Omental fat pad (tissue), 4 donors: ENCODE data around the gene PALD1. TPM values are rescaled to one million over a fixed set of nuclear protein-coding genes. Genes with fewer than 3 reads are reported as not detected.

Experiments used
- ATAC-seq: fragments of 150-250 bp; one replicate; pipeline ENCODE4 v1.9.1; 2016; ENCODE audit warnings: mild to moderate bottlenecking, moderate library complexity; ENCODE audit not compliant: low FRiP score
- DNase-seq: peaks from one replicate; pipeline ENCODE4 v3.0.0-alpha.2; 2019; ENCODE audit warnings: low spot score
- total RNA-seq, 4 donors: library from RNA; depleted of rRNA; stranded (reverse); fragments of >200 nt; gene quantifications; one replicate each; pipeline ENCODE4 v1.1.0, GENCODE V29; 2016
- TF ChIP-seq, protein P1 (sequence below), 3 donors: fragments of 450-650 bp; IDR thresholded peaks; one replicate each; pipeline ENCODE4 v1.5.1; 2016 to 2017; ENCODE audit warnings: antibody characterized with exemption in 3 of 3, mild to moderate bottlenecking in 3 of 3, moderate library complexity in 2 of 3

The PALD1 gene
- total RNA-seq, 4 donors from 2014 or later, result 3.3 to 12.1 (median 8.0) TPM

GRCh38 chr10:70590655-70591416 lies 112.3 kb downstream of the PALD1 start:
- no peak for DNase-seq

DNA sequence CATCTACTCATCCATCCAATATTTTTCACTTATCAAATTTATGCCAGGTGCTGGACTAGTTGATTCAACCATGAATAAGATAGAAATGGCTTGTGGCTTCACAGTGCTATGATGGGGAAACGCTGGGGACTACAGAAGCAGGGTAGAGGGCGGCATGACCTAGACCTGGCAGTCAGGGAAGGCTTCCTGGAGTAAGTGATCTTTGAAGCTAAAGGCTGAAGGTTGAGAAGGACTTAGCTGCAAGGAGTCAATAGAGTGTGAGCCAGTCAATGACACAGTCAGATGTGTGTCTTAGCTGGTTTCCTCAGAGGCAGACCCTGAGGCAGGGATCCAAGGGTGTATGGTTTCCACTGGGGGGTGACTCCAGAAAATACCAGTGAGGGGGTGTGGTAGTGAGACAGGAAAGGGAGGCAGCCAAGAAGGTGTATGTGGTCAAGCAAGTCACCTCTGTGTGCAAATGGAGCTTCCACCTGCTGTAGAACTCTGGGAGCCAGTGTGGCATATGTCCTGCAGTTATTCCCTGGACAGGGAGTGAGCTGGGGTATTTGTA lies 113.7 kb downstream of the PALD1 start:
- DNase-seq, result no peak

More at GRCh38 chr10:70590655-70591416, 112.3 kb downstream of the PALD1 start:
- ATAC-seq, result no peak
- TF ChIP-seq, protein P1, sequence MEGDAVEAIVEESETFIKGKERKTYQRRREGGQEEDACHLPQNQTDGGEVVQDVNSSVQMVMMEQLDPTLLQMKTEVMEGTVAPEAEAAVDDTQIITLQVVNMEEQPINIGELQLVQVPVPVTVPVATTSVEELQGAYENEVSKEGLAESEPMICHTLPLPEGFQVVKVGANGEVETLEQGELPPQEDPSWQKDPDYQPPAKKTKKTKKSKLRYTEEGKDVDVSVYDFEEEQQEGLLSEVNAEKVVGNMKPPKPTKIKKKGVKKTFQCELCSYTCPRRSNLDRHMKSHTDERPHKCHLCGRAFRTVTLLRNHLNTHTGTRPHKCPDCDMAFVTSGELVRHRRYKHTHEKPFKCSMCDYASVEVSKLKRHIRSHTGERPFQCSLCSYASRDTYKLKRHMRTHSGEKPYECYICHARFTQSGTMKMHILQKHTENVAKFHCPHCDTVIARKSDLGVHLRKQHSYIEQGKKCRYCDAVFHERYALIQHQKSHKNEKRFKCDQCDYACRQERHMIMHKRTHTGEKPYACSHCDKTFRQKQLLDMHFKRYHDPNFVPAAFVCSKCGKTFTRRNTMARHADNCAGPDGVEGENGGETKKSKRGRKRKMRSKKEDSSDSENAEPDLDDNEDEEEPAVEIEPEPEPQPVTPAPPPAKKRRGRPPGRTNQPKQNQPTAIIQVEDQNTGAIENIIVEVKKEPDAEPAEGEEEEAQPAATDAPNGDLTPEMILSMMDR (IDR thresholded peaks at IDR 0.05), result no peak

DNA sequence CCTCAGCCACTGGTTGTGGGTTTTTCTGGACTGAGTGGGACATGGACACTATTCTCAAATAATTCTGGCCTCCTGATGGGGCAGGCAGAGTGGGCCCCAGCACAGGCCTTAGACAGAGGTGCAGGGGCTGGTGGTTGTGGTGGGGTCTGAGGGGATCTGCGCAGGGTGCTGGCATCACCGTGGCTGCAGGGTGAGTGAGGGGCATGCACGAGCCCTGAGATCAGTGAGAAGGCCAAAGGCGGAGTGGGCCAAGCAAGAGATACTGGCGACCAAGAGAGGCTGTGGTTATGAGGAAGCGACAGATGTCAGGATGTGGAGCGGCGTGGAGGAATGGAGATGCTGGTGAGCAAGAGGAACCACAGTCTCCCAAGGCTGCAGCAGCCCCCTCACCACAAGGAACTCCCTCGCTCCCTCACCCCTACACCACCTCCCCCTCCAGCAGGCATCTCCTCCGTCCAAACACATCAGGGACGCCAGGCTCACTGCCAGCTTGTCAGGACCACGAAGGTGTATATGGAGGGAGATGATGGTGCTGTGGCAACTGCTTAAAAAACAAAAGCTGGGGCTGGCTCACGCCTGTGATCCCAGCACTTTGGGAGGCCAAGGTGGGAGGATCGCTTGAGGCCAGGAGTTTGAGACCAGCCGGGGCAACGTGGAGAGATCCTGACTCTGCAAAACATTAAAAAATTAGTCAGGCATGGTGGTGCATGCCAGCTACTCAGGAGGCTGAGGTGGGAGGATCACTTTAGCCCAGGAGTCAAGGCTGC lies 114.4 kb downstream of the PALD1 start:
- ATAC-seq (no peak), DNase-seq (no peak)
- TF ChIP-seq, protein P1 (IDR thresholded peaks at IDR 0.05), result no peak

More for the DNA sequence above, 113.7 kb downstream of the PALD1 start:
- ATAC-seq, result no peak
- TF ChIP-seq, protein P1 (IDR thresholded peaks at IDR 0.05), result no peak

DNA sequence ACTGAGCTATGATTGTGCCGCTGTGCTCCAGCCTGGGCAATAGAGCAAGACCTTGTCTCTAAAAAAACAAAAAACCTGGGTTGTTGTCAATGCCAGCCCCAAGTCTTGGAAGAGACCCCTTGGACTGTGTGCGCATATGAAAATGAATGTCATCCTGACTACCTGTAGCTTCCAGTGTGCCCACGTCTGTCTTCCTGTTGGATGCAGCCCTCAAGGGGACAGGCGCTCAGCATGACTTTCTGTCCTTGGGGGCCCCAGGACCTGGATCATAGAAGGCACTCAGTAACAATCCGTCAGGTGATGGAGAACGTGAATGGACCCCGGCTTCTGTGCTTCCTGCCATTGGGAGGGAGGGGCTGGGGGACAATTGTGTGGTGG lies 114.9 kb downstream of the PALD1 start:
- DNase-seq (no peak), ATAC-seq (no peak)
- TF ChIP-seq, protein P1 (IDR thresholded peaks at IDR 0.05), result no peak

- ATAC-seq, result no peak
- TF ChIP-seq, protein P1 (IDR thresholded peaks at IDR 0.05), result no peak
- DNase-seq, result no peak
Observed at GRCh38 chr10:70594161-70594560, 115.6 kb downstream of the PALD1 start.

GRCh38 chr10:70595566-70596016 lies 117.0 kb downstream of the PALD1 start:
- DNase-seq, result no peak
- TF ChIP-seq, protein P1 (IDR thresholded peaks at IDR 0.05), result no peak
- ATAC-seq, result no peak
